HTERT RPE-1 (cell line): ENCODE results near the gene SLC10A3.
"Not testable (repeated sequence)": the region's sequence is repeated elsewhere in the genome, so short reads cannot be mapped to it uniquely, and the experiment has no call there.

Source experiments
- in situ Hi-C: fragments of 300-500 bp; cut with MboI; formaldehyde crosslinking; loops from 4 replicates; pipeline ENCODE4 v1.14.3; 2020; ENCODE audit warnings: low sequenced_read_pairs

Gene SLC10A3

GRCh38 chrX:154509455-154509854 is 19.0 kb upstream of the SLC10A3 start:
- in situ Hi-C loops = no loop called here

DNA sequence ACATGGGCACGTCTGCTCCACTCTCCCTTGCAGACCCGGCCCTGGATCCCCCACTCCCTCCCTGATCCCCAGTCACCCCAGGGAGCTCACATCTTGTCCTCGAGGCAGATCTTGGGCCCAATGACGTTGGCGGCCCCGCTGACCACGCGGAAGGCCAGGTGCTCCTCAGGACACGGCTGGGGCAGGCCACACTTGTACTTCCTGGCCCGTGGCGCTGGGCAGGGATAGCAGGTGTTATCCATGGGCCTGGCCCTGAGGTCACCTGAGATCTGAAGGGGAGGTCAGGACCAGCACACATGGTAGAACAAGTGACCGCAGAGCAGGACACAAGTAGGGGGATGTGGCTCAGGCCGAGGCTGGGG is 17.9 kb upstream of the SLC10A3 start:
- in situ Hi-C loops = no loop called here

DNA sequence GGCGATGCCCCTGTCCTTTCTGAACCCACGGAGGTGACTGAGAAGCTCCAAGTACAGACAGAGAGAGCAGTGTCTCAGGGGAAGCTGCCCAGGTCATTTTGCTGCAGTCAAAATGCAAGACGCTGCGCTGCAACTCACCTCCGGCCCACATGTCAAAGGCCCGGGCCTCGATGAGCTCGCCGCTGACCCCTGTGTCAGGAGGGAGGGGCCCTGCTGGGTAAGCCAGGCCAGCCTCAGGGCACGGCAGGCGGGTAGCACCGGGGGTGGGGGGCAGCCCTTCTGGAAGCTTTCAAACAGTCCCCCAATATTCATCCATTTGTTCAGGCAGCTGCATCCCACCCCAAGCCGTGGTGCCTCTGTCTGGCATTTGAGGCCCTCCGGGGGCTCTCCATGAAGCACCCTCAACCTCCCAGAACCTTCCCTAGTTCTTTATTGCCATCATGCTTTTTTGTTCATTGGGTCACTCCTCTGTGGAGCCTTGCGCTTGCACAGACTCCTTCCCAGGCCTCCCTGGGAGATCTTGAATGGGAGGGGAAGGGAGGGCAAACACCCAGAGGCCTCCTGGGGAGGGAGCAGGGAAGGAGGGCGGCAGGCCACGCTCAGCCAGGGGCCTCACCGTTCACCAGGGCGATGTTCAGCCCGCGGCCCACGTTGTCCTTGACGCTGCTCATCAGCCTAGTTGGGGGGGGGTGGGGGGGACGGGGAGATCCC is 17.4 kb upstream of the SLC10A3 start:
- in situ Hi-C loops = no loop called here

DNA sequence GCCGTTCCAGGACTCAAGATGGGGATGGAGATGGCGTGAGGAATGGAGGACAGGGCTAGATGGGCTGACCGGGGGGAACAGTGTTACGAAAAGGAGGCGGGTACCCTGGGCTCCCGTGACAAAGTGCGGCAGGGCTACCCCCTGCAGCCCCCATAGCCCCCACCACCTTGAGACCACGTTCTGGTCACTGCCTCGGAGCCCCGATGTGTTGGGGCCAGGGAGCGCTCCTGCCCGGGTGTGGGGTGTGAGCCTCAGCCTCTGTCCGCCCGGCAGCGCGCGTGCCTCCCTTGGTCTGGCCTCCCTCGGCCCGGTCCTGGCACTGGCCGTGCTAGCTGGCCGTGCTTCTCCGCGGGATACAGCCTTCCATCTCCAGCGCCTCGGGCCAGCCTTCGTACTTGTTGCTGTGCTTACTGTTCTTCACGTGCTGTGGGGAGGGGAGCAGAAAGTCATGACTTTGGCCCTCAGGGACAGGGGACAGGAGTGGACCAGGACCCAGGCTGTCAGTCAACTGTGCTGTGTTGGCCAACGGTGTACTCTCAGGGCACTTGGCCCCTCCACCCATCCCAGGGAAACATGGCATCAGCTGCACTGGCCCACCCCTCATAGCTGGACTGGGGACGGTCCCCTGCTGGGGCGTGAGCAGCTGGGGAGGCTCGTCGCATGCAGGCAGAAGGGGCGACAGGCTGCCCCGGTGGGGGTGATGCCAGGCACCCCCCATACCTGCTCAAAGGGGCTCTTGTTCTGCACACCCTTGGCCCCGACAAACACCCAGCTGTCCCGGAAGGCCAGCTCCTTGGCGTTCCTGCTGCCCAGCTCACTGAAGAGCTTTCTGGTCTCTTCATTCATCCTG is 16.3 kb upstream of the SLC10A3 start:
- in situ Hi-C loops = no loop called here

- in situ Hi-C loops = no loop called here
Observed at GRCh38 chrX:154505734-154506133, 15.3 kb upstream of the SLC10A3 start.

DNA sequence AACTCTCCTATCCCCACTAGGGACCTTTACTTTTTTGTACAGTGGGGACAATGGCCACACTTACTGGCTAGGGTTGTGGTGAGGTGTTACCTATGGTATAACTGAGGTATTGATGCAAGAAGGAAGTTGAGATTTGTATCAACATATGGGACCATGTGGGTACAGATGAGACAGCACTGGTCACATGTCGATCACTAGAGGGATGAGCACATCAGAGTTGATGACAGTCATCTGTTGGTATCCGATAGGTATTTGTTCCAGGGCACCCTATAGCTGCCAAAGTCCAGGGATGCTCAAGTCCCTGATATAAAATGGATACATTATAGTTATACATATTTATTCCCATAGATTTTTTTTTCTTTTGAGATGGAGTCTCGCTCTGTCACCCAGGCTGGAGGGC is 12.6 kb upstream of the SLC10A3 start:
- in situ Hi-C loops = no loop called here

DNA sequence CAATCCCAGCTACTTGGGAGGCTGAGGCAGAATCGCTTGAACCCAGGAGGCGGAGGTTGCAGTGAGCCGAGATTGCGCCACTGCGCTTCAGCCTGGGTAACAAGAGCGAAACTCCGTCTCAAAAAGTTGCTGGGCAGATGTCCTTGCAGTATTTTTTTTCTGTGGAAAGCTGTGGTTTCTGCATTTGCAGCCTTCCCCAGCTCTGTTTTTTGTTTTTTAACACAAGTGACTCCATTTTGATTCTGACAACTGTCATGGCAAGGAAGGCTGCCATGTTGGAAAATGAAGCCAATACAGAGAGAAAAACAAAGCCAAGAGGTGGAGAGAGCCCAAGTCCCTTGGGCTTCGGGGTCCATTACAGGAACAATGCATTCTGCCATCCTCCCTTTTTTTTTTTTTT is 11.7 kb upstream of the SLC10A3 start:
- in situ Hi-C loops = no loop called here

DNA sequence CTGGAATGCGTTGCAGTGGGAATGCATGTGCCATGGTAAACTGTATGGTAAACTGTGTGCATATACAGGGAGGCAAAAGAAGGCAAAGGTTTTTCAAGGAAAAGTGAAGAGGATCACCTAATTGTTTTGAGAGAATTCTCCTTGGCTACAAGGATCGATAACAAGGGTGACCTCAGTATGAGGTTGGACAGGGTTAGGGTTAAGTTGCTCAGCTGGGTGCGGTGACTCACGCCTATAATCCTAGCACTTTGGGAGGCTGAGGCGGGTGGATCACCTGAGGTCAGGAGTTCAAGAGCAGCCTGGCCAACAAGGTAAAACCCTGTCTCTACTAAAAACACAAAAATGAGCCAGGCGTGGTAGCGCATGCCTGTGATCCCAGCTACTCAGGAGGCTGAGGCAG is 11.0 kb upstream of the SLC10A3 start:
- in situ Hi-C loops = not testable (repeated sequence)

DNA sequence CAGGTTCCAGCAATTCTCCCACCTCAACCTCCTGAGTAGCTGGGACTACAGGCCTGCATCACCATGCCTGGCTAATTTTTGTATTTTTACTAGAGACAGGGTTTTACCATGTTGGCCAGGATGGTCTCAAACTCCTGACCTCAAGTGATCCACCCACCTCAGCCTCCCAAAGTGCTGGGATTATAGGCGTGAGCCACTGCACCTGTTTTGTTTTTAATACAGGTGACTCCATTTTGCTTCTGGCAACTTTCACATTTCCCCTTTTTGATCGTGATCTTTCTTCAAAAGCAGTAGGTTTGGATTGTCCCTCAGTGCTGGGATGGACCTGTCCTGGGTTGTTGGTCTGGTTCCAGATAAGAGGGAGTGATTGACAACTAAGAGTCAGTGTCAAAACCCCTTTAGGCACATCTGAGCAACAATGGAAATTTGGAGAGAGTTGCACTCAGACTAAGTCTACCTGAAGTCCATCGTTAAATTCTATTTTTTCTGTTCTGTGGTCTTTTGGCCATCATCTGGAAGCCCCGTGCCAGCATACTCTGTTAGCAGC is 6.2 kb upstream of the SLC10A3 start:
- in situ Hi-C loops = not testable (repeated sequence)

DNA sequence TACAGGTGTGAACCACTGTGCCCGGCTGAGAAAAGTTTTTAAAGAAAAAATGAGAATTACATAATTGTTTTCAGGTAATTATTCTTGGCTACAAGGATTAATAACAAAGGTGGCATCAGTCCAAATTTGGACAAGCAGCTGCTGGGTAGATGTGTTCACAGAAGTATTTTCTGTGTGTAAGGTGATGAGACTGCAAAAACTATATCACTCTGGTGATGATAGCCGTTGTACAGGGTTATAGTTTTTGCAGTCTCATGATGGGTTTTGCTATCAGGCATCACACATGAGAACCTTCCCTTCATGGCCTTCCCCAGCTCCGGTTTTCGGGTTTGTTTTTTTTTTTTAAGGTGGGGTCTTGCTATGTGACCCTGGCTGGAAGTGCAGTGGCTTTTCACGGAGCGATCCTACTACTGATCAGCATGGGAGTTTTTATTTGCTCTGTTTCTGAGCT is 5.1 kb upstream of the SLC10A3 start:
- in situ Hi-C loops = no loop called here

DNA sequence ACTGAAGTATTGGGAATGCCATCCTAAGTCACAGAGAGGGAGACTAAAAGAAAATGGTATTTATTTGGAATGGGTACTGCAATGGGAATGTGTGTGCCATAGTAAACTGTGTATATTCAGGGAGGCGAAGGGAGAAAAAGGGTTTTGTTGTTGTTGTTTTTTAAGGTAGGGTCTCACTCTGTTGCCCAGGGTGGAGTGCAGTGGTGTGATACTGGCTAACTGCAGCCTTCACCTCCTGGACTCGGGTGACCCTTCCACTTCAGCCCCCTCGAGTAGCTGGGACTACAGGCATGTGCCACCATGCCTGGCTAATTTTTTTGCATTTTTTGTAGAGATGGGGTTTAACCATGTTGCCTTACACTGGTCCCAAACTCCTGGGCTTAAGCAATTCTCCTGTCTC is 4.3 kb upstream of the SLC10A3 start:
- in situ Hi-C loops = no loop called here

DNA sequence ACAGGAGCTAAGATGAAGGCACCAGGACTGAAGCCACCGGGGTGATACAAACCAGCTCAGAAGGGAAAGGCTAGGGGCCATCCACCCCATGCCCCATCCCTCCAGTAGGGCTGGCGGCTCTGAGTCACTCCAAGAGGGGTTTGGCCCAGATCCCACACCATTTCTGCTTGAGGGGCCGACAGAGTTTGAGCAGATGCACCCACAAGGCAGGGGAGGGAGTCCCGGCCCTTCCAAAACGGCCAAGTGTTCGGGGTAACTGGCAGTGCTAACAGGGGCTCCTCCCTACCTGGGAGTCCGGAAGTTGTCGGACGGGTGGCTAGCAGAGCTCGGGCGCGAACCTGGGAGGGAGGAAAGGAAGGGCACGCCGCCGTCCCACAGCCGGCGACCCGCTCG is 412 bp downstream of the SLC10A3 start:
- in situ Hi-C loops = no loop called here

GRCh38 chrX:154489182-154489581 is 1.2 kb downstream of the SLC10A3 start:
- in situ Hi-C loops = no loop called here

GRCh38 chrX:154488336-154489075 is 1.9 kb downstream of the SLC10A3 start:
- in situ Hi-C loops = no loop called here

DNA sequence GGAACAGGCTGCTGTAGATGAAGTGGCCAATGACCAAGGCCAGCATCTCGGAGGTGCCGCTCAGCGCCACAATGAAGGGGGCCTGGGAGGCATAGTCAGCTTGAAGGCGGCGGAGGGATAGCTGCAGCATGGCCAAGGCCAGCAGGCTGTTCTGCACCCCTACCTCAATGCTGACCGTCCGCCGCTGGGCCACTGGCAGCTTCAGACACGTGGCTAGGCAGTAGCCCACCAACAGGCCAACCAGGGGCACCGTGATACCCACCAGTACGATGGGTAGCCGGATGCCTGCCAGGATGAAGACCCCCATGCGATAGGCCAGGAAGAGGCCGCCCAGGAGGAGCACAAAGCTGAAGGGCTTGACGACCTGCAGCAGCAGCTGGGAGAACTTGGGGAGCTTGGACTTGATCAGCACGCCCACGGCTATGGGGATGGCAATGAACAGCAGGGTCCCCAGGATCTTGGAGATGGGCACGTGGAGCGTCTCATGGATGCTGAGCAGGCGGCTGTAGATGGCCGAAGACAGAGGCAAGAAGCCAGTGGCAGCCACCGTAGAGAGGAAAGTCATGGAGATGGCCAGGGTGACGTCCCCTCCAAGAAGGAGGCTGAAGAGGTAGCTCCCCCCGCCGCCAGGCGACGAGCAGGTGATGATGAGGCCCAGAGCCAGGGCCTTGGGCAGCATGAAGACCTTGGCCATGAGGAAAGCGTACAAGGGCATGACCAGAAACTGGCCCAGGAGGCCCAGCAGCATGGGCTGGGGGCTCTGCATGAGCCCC is 2.7 kb downstream of the SLC10A3 start:
- in situ Hi-C loops = no loop called here

DNA sequence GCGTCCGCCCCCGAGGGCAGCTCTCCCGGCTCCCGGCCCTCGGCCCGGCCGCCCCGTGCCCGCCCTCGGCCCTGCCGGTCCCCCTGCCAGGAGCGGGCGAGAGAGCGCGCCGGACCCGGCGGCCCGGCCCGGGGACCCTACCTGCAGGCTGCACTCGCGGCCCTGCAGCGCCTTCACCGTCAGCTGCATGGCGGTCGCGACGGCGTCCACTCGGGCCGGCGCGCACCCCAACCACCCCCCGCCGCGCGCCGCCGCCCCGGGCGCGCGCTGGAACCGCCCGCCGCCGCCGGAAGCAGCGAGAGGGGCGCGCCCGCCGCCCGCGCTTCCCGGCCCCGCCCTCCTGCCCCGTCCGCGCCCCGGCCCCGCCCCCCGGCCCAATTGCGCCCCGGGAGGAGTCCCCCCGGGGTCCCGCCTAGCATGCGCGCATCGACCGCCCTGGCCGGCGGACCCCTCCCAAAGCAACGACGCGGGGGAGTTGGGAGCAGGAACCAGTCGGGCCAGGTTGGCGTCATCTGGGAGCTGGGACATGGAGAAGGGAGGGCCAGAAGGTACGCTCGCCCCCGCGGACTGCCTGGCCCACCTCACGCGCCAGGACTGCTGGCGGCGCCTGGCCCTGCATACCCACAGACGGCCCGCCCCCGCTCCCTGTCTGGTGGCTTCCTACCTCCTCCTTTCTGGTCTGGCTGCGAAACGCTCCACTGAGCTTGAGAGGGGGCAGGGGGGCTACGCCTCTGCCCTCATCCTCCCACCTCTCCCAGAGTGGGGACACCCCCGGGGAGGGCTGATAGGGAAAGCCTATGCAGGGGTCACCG is 3.8 kb downstream of the SLC10A3 start, which contains the start of gene UBL4A:
Gene UBL4A (minus strand): TSS at position 220 of the 812 bp plus-strand sequence. CDS start 31 bp downstream, at position 189.
- in situ Hi-C loops = no loop called here

GRCh38 chrX:154486052-154486395 is 4.4 kb downstream of the SLC10A3 start:
- in situ Hi-C loops = no loop called here

DNA sequence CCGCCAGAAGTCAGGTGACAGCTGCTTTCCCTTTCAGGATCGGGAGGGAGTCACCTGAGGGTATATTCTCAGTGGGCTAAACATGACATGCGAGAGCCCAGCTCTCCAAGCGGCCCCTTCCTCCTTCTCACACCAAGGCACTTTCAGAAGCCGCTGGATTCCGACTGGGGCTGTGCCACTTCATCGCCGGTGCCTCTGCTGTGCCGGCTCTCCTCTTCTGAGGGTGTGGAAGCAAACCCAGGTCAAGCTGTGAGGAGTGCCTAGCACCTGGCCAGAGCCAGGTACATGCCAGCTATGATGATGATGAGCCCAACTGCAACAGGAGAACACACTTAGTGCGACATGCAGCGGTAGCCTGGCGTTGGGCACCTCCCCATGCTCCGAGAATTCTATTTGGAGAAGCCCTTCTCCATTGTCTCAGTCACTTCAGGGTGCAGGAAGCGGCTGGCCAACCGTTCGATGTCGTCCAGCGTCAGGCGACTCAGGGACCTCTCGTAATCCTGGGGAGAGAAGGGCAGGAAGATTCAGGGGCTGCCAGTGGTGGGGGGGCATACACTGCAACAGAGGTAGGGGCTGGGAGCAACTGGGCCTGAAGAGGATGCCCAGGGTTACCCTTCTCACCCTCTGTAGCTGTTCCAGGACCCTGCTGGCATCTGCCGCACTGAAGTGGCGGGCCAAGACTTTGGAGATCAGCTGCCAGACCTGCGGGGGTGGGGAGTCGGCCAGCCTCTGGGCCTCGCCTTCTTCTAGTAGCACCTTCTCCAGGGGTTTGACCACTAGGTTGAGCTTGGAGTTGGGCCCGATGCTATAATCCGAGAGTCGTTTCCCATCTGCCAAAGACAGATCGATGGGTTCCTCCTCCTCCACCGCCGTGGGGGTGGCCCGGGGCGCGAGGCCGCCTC is 5.0 kb downstream of the SLC10A3 start:
- in situ Hi-C loops = no loop called here
